HEK293 (cell line): ENCODE results near the gene MLLT10.

ENCODE experiments used
- CTCF ChIA-PET: fragments of 350-600 bp; formaldehyde crosslinking; extraction: SDS; loops from one replicate; lab custom pipeline; 2021; ENCODE audit warnings: antibody characterized with exemption; lab: Yijun Ruan, JAX
- POLR2A ChIA-PET: fragments of 300-600 bp; formaldehyde crosslinking; extraction: SDS; loops from one replicate; lab custom pipeline; 2020; ENCODE audit warnings: antibody characterized with exemption, inconsistent platforms; lab: Yijun Ruan, JAX
- H3K27ac ChIP-seq: fragments of 200-500 bp; sonication (Bioruptor generic); 2 replicates; pipeline ENCODE4 v1.5.1; 2014; ENCODE audit warnings: low read depth, low read length, control low read depth, inconsistent platforms; ENCODE audit errors: extremely low read depth
- H3K36me3 ChIP-seq, 2 experiments: fragments of 200-500 bp in 1 of 2; sonication (Bioruptor generic) in 1 of 2; 1 replicate in 1 of 2; 2 replicates in 1 of 2; pipeline ENCODE4 v1.5.1; 2014 to 2017; ENCODE audit warnings: inconsistent platforms in 2 of 2, low read length in 2 of 2; ENCODE audit not compliant: control insufficient read depth in 2 of 2, insufficient read depth in 1 of 2
- H3K4me1 ChIP-seq: fragments of 200-500 bp; sonication (Bioruptor generic); 2 replicates; pipeline ENCODE4 v1.5.1; 2014; ENCODE audit warnings: mild to moderate bottlenecking, low read length, inconsistent platforms; ENCODE audit not compliant: control insufficient read depth, insufficient read depth
- H3K4me3 ChIP-seq: 2 replicates; pipeline ENCODE4 v1.5.1; 2011; ENCODE audit warnings: low read depth, mild to moderate bottlenecking, control low read depth, low read length, moderate library complexity
- H3K9me3 ChIP-seq: fragments of 200-500 bp; sonication (Bioruptor generic); 2 replicates; pipeline ENCODE4 v1.5.1; 2014; ENCODE audit warnings: low read depth, low read length, inconsistent platforms; ENCODE audit not compliant: control insufficient read depth, insufficient read depth
- EGR2 ChIP-seq: fragments of 450-650 bp; formaldehyde crosslinking; IDR thresholded peaks from 2 replicates; pipeline ENCODE4 v1.5.1; 2016; ENCODE audit warnings: low read depth, missing biosample characterization, missing genetic modification characterization
- KLF8 ChIP-seq: fragments of 450-650 bp; formaldehyde crosslinking; IDR thresholded peaks from 2 replicates; pipeline ENCODE4 v1.5.1; 2016; ENCODE audit warnings: missing biosample characterization, missing genetic modification characterization
- OVOL3 ChIP-seq: fragments of 450-650 bp; formaldehyde crosslinking; IDR thresholded peaks from 2 replicates; pipeline ENCODE4 v1.5.1; 2016; ENCODE audit warnings: missing biosample characterization, missing genetic modification characterization
- PRDM4 ChIP-seq: fragments of 450-650 bp; formaldehyde crosslinking; IDR thresholded peaks from 2 replicates; pipeline ENCODE4 v1.5.1; 2017; ENCODE audit warnings: missing biosample characterization, missing genetic modification characterization
- PRDM6 ChIP-seq: fragments of 450-650 bp; formaldehyde crosslinking; IDR thresholded peaks from 2 replicates; pipeline ENCODE4 v1.5.1; 2017; ENCODE audit warnings: missing biosample characterization, missing genetic modification characterization
- ZBTB8A ChIP-seq: fragments of 450-650 bp; formaldehyde crosslinking; IDR thresholded peaks from 2 replicates; pipeline ENCODE4 v1.5.1; 2016; ENCODE audit warnings: missing biosample characterization, missing genetic modification characterization
- ZFP69B ChIP-seq: fragments of 450-650 bp; formaldehyde crosslinking; IDR thresholded peaks from 2 replicates; pipeline ENCODE4 v1.5.1; 2016; ENCODE audit warnings: missing biosample characterization, missing genetic modification characterization
- ZIC2 ChIP-seq: fragments of 450-650 bp; formaldehyde crosslinking; IDR thresholded peaks from 2 replicates; pipeline ENCODE4 v1.5.1; 2016; ENCODE audit warnings: missing biosample characterization, missing genetic modification characterization
- ZNF146 ChIP-seq: fragments of 450-650 bp; formaldehyde crosslinking; IDR thresholded peaks from 2 replicates; pipeline ENCODE4 v1.5.1; 2016; ENCODE audit warnings: missing biosample characterization, missing genetic modification characterization
- ZNF18 ChIP-seq: fragments of 450-650 bp; formaldehyde crosslinking; IDR thresholded peaks from 2 replicates; pipeline ENCODE4 v1.5.1; 2016; ENCODE audit warnings: missing biosample characterization, missing genetic modification characterization
- ZNF202 ChIP-seq: fragments of 450-650 bp; formaldehyde crosslinking; IDR thresholded peaks from 2 replicates; pipeline ENCODE4 v1.5.1; 2016; ENCODE audit warnings: missing biosample characterization, missing genetic modification characterization, borderline replicate concordance
- ZNF280D ChIP-seq: fragments of 450-650 bp; formaldehyde crosslinking; IDR thresholded peaks from 2 replicates; pipeline ENCODE4 v1.5.1; 2016; ENCODE audit warnings: missing biosample characterization, missing genetic modification characterization
- ZNF362 ChIP-seq: fragments of 450-650 bp; formaldehyde crosslinking; IDR thresholded peaks from 2 replicates; pipeline ENCODE4 v1.5.1; 2016; ENCODE audit warnings: missing biosample characterization, missing genetic modification characterization
- ZNF391 ChIP-seq: fragments of 450-650 bp; formaldehyde crosslinking; IDR thresholded peaks from 2 replicates; pipeline ENCODE4 v1.5.1; 2016; ENCODE audit warnings: low read depth, missing biosample characterization, missing genetic modification characterization, borderline replicate concordance
- ZNF394 ChIP-seq: fragments of 450-650 bp; formaldehyde crosslinking; IDR thresholded peaks from 2 replicates; pipeline ENCODE4 v1.5.1; 2016; ENCODE audit warnings: missing biosample characterization, missing genetic modification characterization, mild to moderate bottlenecking, moderate library complexity, borderline replicate concordance
- ZNF488 ChIP-seq: fragments of 450-650 bp; formaldehyde crosslinking; IDR thresholded peaks from 2 replicates; pipeline ENCODE4 v1.5.1; 2016; ENCODE audit warnings: missing biosample characterization, missing genetic modification characterization
- ZNF518A ChIP-seq: fragments of 450-650 bp; formaldehyde crosslinking; conservative IDR thresholded peaks from 2 replicates; pipeline ENCODE4 v1.5.1; 2016; ENCODE audit warnings: low read depth, missing biosample characterization, missing genetic modification characterization
- ZNF558 ChIP-seq: fragments of 450-650 bp; formaldehyde crosslinking; IDR thresholded peaks from 2 replicates; pipeline ENCODE4 v1.5.1; 2016; ENCODE audit warnings: missing biosample characterization, missing genetic modification characterization
- ZNF560 ChIP-seq: fragments of 450-650 bp; formaldehyde crosslinking; IDR thresholded peaks from 2 replicates; pipeline ENCODE4 v1.5.1; 2017; ENCODE audit warnings: missing biosample characterization, missing genetic modification characterization, borderline replicate concordance

The MLLT10 gene

GRCh38 chr10:21688009-21688332 lies 153.9 kb downstream of the MLLT10 start:
- no peak overlapping the region for H3K27ac ChIP-seq
- H3K36me3 ChIP-seq = no peaks in the 10 kb centered on the region; a peak in 1 of 3 replicates
- H3K4me1 ChIP-seq = no peaks in the 10 kb centered on the region
- POLR2A ChIA-PET = no interaction called here
- TF ChIP-seq ZNF146 (tag by site-specific recombination) (no peak), ZNF391 (no peak), ZIC2 (no peak), ZNF202 (tag by site-specific recombination) (no peak), ZNF362 (tag by site-specific recombination) (no peak), ZBTB8A (tag by site-specific recombination) (no peak), ZNF394 (no peak), ZNF280D (tag by site-specific recombination) (no peak), ZFP69B (tag by site-specific recombination) (no peak), PRDM6 (peak; percentile 44; the same call in 1 of the 2 replicates), EGR2 (no peak), ZNF560 (no peak), PRDM4 (tag by site-specific recombination) (peak; percentile 73)
- CTCF ChIA-PET = interaction anchor here (0.6 kb wide), 1 partner anchor 21 kb away, joined by 3 read pairs; no protein-coding TSS in a partner anchor
- H3K9me3 ChIP-seq = no peaks in the 10 kb centered on the region
- no peak overlapping the region for H3K4me3 ChIP-seq

GRCh38 chr10:21688870-21689269 lies 154.8 kb downstream of the MLLT10 start:
- Histone ChIP-seq H3K9me3 (no peaks in the 10 kb centered on the region), H3K4me1 (no peaks in the 10 kb centered on the region), H3K4me3 (no peak overlapping the region), H3K36me3 (no peaks in the 10 kb centered on the region; a peak in 1 of 3 replicates), H3K27ac (no peak overlapping the region)
- TF ChIP-seq OVOL3 (tag by site-specific recombination) (no peak), ZNF558 (tag by site-specific recombination) (no peak), KLF8 (tag by site-specific recombination) (no peak), ZNF18 (tag by site-specific recombination) (no peak), ZNF518A (tag by site-specific recombination) (no peak), ZNF488 (tag by site-specific recombination) (no peak)
- CTCF ChIA-PET = interaction anchor here (0.6 kb wide), 1 partner anchor 45 kb away, joined by 3 read pairs; no protein-coding TSS in a partner anchor
- POLR2A ChIA-PET = no interaction called here
